Ovary (tissue), 9 donors: Measurements from ENCODE around the gene LTK. TPM values are rescaled to one million over a fixed set of nuclear protein-coding genes. Genes with fewer than 3 reads are reported as not detected.

Source experiments
- DNase-seq, 5 donors: peaks; one replicate each; pipeline ENCODE4 v3.0.0-alpha.2; 2019 to 2020
- H3K27ac ChIP-seq, 2 donors: fragments of 200-600 bp; one replicate each; pipeline versions ENCODE4 v1.5.1 to v1.8.0; 2019 to 2022
- H3K27me3 ChIP-seq: fragments of 200-600 bp; one replicate; pipeline ENCODE4 v1.8.0; 2022
- H3K36me3 ChIP-seq: fragments of 200-600 bp; sonication (generic); one replicate; pipeline ENCODE4 v1.5.1; 2019
- H3K4me1 ChIP-seq: one replicate; pipeline ENCODE4 v1.8.1; 2013; ENCODE audit warnings: mild to moderate bottlenecking, moderate library complexity; ENCODE audit not compliant: insufficient read depth
- H3K4me3 ChIP-seq: fragments of 200-600 bp; sonication (generic); one replicate; pipeline ENCODE4 v1.5.1; 2017
- H3K9me3 ChIP-seq, 2 donors: fragments of 200-600 bp in 1 of 2; sonication (generic) in 1 of 2; one replicate each; pipeline versions ENCODE4 v1.5.1 to v1.8.1; 2013 to 2019; ENCODE audit warnings: mild to moderate bottlenecking in 1 of 2, moderate library complexity in 1 of 2
- EP300 ChIP-seq: sonication (generic); formaldehyde crosslinking; IDR thresholded peaks from one replicate; pipeline ENCODE4 v1.6.1; 2017; ENCODE audit warnings: antibody characterized with exemption
- POLR2A ChIP-seq: fragments of 450-650 bp; IDR thresholded peaks from one replicate; pipeline ENCODE4 v1.6.1; 2017; ENCODE audit warnings: antibody characterized with exemption, mild to moderate bottlenecking, moderate library complexity
- WGBS, 3 donors: extraction: QIAGEN DNeasy Blood & Tissue Kit in 1 of 3; methylation state at CpG; one replicate each; pipeline versions ENCODE4 v1.1.5 to v1.1.7; 2013 to 2017; 5-methylcytosine and 5-hydroxymethylcytosine counted together
- intact Hi-C, 4 donors: fragments of 100-400 bp; cut with DNase I; formaldehyde crosslinking; loops; one replicate each; pipeline versions ENCODE4 v1.11.0 to v1.15.1; 2022 to 2023
- polyA plus RNA-seq, 2 donors: library from polyadenylated mRNA; stranded (reverse); fragments of 200-250 nt in 1 of 2; fragments of 350-450 nt in 1 of 2; fragmentation: Illumina TruSeq in 1 of 2; extraction: RNeasy Lipid Tissue Mini Kit (QIAGEN cat#74804) in 1 of 2; gene quantifications; one replicate each; pipeline ENCODE4 v1.2.3, GENCODE V29; 2013 to 2014
- total RNA-seq, 7 donors: library from RNA; depleted of rRNA in 2 of 7; stranded (reverse); fragments of >200 nt in 2 of 7; fragmentation: NEBNext Ultra II Directional in 3 of 7; extraction: Animal tissue kit (Norgen Biotek cat#: 25700) in 3 of 7; gene quantifications; one replicate each; pipeline versions ENCODE4 v1.1.0 to v1.2.4, GENCODE V29; 2016 to 2023
- TF ChIP-seq, protein P1 (sequence below), 3 donors: fragments of 450-650 bp in 2 of 3; fragments of 200-600 bp in 1 of 3; IDR thresholded peaks; one replicate each; pipeline versions ENCODE4 v1.5.1 to v1.8.0; 2016 to 2022; ENCODE audit warnings: antibody characterized with exemption in 3 of 3, mild to moderate bottlenecking in 1 of 3
- donor health status: DM: no; HTN: no; CAD: no; lungs with moderate emphysema.
- donor health status: DM: no; HTN: no; CAD: no.
- donor health status: Bipolar disorder and iron deficiency.
- donor health status: DM: yes; HTN: yes; CAD: no.
- donor health status: DM: no; HTN: no; CAD: no.
- donor health status: DM: yes; HTN: yes; CAD: no.

The LTK gene
- total and polyA plus RNA-seq, 9 donors, result 0.17 to 0.46 (median 0.30) TPM; not detected in 4

DNA sequence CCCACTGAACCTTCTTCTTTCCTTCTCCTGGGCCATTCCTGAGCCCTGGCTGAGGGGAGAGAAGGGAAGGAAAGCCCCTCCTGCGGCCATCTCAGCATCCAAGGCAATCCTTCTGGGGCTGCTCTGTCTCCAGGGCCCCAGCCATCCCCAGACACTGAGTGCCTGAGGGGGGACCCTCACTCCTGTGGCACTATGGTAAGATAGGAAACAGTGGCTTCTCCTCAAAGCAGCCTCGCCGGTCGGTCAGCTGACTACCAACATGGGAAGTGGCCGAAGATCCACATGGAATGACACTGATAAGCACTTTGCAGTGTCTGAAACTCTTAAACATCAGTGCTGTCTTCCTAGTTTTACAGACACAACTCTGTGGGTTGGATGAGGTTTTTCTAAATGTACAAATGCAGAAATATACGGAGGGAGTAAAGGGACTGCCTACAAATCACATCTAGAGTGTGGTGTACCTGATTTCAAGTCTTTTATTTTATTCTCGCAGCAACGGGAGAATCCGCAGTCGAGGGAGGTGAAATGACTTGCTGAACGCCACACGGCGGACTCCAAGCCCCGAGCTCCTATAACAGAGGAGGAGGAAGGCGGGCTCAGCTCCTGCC is 20.9 kb downstream of the LTK start:
- no peak for DNase-seq
- WGBS, 3 donors, result 3 to 5% (median 5%) methylated on average over 15 of the region's 15 CpGs
- Histone ChIP-seq H3K36me3 (no peaks in the 10 kb centered on the region), H3K4me3 (peak overlapping the region; percentile 51), H3K27me3 (no peaks in the 10 kb centered on the region), H3K27ac (no peak overlapping the region), H3K4me1 (peaks cover 11% of the 10 kb centered on the region), H3K9me3 (no peaks in the 10 kb centered on the region)
- TF ChIP-seq, protein P1, sequence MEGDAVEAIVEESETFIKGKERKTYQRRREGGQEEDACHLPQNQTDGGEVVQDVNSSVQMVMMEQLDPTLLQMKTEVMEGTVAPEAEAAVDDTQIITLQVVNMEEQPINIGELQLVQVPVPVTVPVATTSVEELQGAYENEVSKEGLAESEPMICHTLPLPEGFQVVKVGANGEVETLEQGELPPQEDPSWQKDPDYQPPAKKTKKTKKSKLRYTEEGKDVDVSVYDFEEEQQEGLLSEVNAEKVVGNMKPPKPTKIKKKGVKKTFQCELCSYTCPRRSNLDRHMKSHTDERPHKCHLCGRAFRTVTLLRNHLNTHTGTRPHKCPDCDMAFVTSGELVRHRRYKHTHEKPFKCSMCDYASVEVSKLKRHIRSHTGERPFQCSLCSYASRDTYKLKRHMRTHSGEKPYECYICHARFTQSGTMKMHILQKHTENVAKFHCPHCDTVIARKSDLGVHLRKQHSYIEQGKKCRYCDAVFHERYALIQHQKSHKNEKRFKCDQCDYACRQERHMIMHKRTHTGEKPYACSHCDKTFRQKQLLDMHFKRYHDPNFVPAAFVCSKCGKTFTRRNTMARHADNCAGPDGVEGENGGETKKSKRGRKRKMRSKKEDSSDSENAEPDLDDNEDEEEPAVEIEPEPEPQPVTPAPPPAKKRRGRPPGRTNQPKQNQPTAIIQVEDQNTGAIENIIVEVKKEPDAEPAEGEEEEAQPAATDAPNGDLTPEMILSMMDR (IDR thresholded peaks at IDR 0.05), result no peak
- no peak for TF ChIP-seq POLR2A
- no peak for TF ChIP-seq EP300
- intact Hi-C loops, result no loop called here

GRCh38 chr15:41491889-41492288 is 21.7 kb downstream of the LTK start:
- H3K4me1 ChIP-seq, result peaks cover 11% of the 10 kb centered on the region
- DNase-seq, result no peak
- H3K4me3 ChIP-seq, result no peak overlapping the region
- no peak overlapping the region for H3K27ac ChIP-seq
- no peaks in the 10 kb centered on the region for H3K27me3 ChIP-seq
- TF ChIP-seq EP300, result no peak
- no peak for TF ChIP-seq POLR2A
- TF ChIP-seq, protein P1 (IDR thresholded peaks at IDR 0.05), result no peak
- no peaks in the 10 kb centered on the region for H3K9me3 ChIP-seq
- WGBS, 3 donors, result 86 to 95% (median 90%) methylated on average over 4 of the region's 4 CpGs
- no peaks in the 10 kb centered on the region for H3K36me3 ChIP-seq
- intact Hi-C loops, result no loop called here

DNA sequence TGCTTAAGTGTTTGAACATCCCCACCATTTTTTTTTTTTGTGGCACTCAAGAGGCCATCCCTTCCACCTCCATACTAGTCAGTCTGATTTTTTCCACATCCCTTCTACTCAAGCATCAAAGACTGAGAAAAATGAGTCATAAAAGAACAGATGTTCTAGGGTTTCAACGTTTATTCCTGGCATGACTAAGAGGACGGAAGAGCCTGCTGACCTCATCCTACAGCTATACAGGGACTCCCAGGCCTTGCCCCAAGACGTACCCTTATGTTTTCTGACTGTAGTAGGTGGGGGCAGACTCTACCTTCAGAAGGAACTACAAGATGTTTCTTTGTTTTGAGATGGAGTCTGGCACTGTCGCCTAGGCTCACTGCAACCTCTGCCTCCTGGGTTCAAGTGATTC is 23.3 kb downstream of the LTK start:
- 27 to 51% (median 39%) methylated on average over 4 of the region's 4 CpGs for WGBS, 3 donors
- Histone ChIP-seq H3K27ac (no peak overlapping the region), H3K27me3 (no peaks in the 10 kb centered on the region), H3K9me3 (no peaks in the 10 kb centered on the region), H3K4me3 (no peak overlapping the region), H3K36me3 (no peaks in the 10 kb centered on the region), H3K4me1 (peaks cover 11% of the 10 kb centered on the region)
- intact Hi-C loops, result no loop called here
- TF ChIP-seq POLR2A (no peak), EP300 (no peak)
- TF ChIP-seq, protein P1 (IDR thresholded peaks at IDR 0.05), result no peak
- DNase-seq, result no peak

GRCh38 chr15:41489641-41490040 is 24.0 kb downstream of the LTK start:
- no peak overlapping the region for H3K4me3 ChIP-seq
- H3K27ac ChIP-seq, result no peak overlapping the region
- TF ChIP-seq POLR2A (no peak), EP300 (no peak)
- TF ChIP-seq, protein P1 (IDR thresholded peaks at IDR 0.05), result no peak
- peaks cover 9% of the 10 kb centered on the region for H3K4me1 ChIP-seq
- intact Hi-C loops, result no loop called here
- no peaks in the 10 kb centered on the region for H3K9me3 ChIP-seq
- 93 to 98% (median 95%) methylated on average over 2 of the region's 2 CpGs for WGBS, 3 donors
- H3K36me3 ChIP-seq, result no peaks in the 10 kb centered on the region
- no peaks in the 10 kb centered on the region for H3K27me3 ChIP-seq
- no peak for DNase-seq
